Endothelial cell of umbilical vein (primary cell): ENCODE data around the gene CRY1. TPM values are rescaled to one million over a fixed set of nuclear protein-coding genes. Genes with fewer than 3 reads are reported as not detected.

Experiments
- BruUV-seq: library from RNA; stranded (reverse); fragments of 400-500 nt; replicated peaks from 2 replicates; lab custom pipeline; 2021; lab: Mats Ljungman, UMichigan
- CTCF ChIA-PET: fragments of 300-600, 350-600 bp; sonication (Branson Sonifier 250); formaldehyde crosslinking; loops from one replicate; lab custom pipeline; 2021; ENCODE audit warnings: antibody characterized with exemption, inconsistent platforms; lab: Charles Lee
- POLR2A ChIA-PET: fragments of 300-600, 350-600 bp; sonication (Branson Sonifier 250); formaldehyde crosslinking; loops from one replicate; lab custom pipeline; 2021; ENCODE audit warnings: antibody characterized with exemption, inconsistent platforms; lab: Charles Lee
- DNase-seq: peaks from one replicate; pipeline ENCODE4 v3.0.0-alpha.2; 2011; ENCODE audit warnings: low read depth, low spot score
- FAIRE-seq: peaks from 2 replicates; lab custom pipeline; 2011; peaks lifted over from hg19 to GRCh38; lab: Jason Lieb, UNC
- H2AFZ ChIP-seq: 2 replicates; pipeline ENCODE4 v1.6.0; 2012; ENCODE audit warnings: low read depth, low read length, control low read depth, inconsistent platforms
- H3K27ac ChIP-seq: 2 replicates; pipeline ENCODE4 v1.5.1; 2011; ENCODE audit warnings: low read depth, mild to moderate bottlenecking, control low read depth, low read length, moderate library complexity; ENCODE audit not compliant: insufficient read depth
- H3K27me3 ChIP-seq, 2 experiments: 2 replicates each; pipeline versions ENCODE4 v1.6.0 to v1.6.1; 2011; ENCODE audit warnings: low read length in 2 of 2, mixed read lengths in 1 of 2; ENCODE audit not compliant: control insufficient read depth in 2 of 2, insufficient read depth in 2 of 2
- H3K36me3 ChIP-seq, 2 experiments: 2 replicates in 1 of 2; 3 replicates in 1 of 2; pipeline ENCODE4 v1.5.1; 2011; ENCODE audit warnings: low read length in 2 of 2, mild to moderate bottlenecking in 1 of 2, moderate library complexity in 1 of 2; ENCODE audit not compliant: control insufficient read depth in 2 of 2, insufficient read depth in 2 of 2; ENCODE audit errors: extremely low read depth in 1 of 2
- H3K4me1 ChIP-seq: 3 replicates; pipeline ENCODE4 v1.5.1; 2011; ENCODE audit warnings: mild to moderate bottlenecking, low read length; ENCODE audit not compliant: control insufficient read depth, insufficient read depth; ENCODE audit errors: extremely low read depth
- H3K4me2 ChIP-seq: 2 replicates; pipeline ENCODE4 v1.6.1; 2011; ENCODE audit warnings: low read length, control low read depth, mixed read lengths; ENCODE audit not compliant: insufficient read depth
- H3K4me3 ChIP-seq, 3 experiments: fragments of 200-600 bp in 1 of 3; sonication (generic), shearing (Covaris generic) in 1 of 3; replicated peaks in 1 of 3; 2 replicates each; pipeline ENCODE4 v1.5.1; 2011 to 2016; ENCODE audit warnings: control low read depth in 3 of 3, low read length in 3 of 3, mild to moderate bottlenecking in 2 of 3, inconsistent platforms in 1 of 3, low read depth in 1 of 3, moderate library complexity in 1 of 3; ENCODE audit not compliant: insufficient read depth in 1 of 3
- H3K79me2 ChIP-seq: 2 replicates; pipeline ENCODE4 v1.6.0; 2012; ENCODE audit warnings: low read length, inconsistent platforms; ENCODE audit not compliant: control insufficient read depth, insufficient read depth
- H3K9ac ChIP-seq: replicated peaks from 2 replicates; pipeline ENCODE3; 2011; ENCODE audit warnings: low read length, control low read depth; ENCODE audit not compliant: insufficient read depth; ENCODE audit errors: extremely low read depth
- H3K9me1 ChIP-seq: replicated peaks from 3 replicates; pipeline ENCODE4 v1.6.0; 2011; ENCODE audit warnings: mild to moderate bottlenecking, low read length; ENCODE audit not compliant: control insufficient read depth, insufficient read depth; ENCODE audit errors: extremely low read depth
- H3K9me3 ChIP-seq: replicated peaks from 2 replicates; pipeline ENCODE4 v1.5.1; 2012; ENCODE audit warnings: low read length, inconsistent platforms; ENCODE audit not compliant: control insufficient read depth, insufficient read depth
- H4K20me1 ChIP-seq: replicated peaks from 2 replicates; pipeline ENCODE3; 2011; ENCODE audit warnings: mild to moderate bottlenecking, low read length; ENCODE audit not compliant: control insufficient read depth, insufficient read depth; ENCODE audit errors: extremely low read depth
- CTCF ChIP-seq, 2 donors: IDR thresholded peaks; 1 replicate in 1 of 2; 2 replicates in 1 of 2; pipeline ENCODE4 v1.5.1; 2011; ENCODE audit warnings: low read length in 2 of 2, mild to moderate bottlenecking in 2 of 2, moderate library complexity in 2 of 2, control low read depth in 1 of 2, inconsistent platforms in 1 of 2, low read depth in 1 of 2; ENCODE audit not compliant: insufficient read depth in 1 of 2; ENCODE audit errors: extremely low read depth in 1 of 2
- EZH2 ChIP-seq: IDR thresholded peaks from 2 replicates; pipeline ENCODE4 v1.6.1; 2012; ENCODE audit warnings: borderline replicate concordance, low read depth, mild to moderate bottlenecking, moderate library complexity, low read length, inconsistent platforms; ENCODE audit not compliant: severe bottlenecking
- FOS ChIP-seq: IDR thresholded peaks from 2 replicates; pipeline ENCODE4 v1.6.1; 2011; ENCODE audit warnings: mild to moderate bottlenecking, low read length, moderate library complexity, borderline replicate concordance; ENCODE audit not compliant: insufficient read depth
- GATA2 ChIP-seq: IDR thresholded peaks from 2 replicates; pipeline ENCODE4 v1.7.0; 2011; ENCODE audit warnings: low read depth, mild to moderate bottlenecking, moderate library complexity, mixed read lengths, low read length; ENCODE audit not compliant: insufficient read length, insufficient read depth
- JUN ChIP-seq: IDR thresholded peaks from 2 replicates; pipeline ENCODE4 v1.6.1; 2011; ENCODE audit warnings: borderline replicate concordance, low read depth; ENCODE audit not compliant: insufficient read length, insufficient read depth
- MAX ChIP-seq: IDR thresholded peaks from 2 replicates; pipeline ENCODE4 v1.6.1; 2011; ENCODE audit not compliant: insufficient read depth, insufficient read length
- MYC ChIP-seq: IDR thresholded peaks from one replicate; pipeline ENCODE4 v1.6.1; 2011; ENCODE audit warnings: mild to moderate bottlenecking, low read depth, low read length
- POLR2A ChIP-seq: IDR thresholded peaks from 2 replicates; pipeline ENCODE4 v1.6.1; 2012; ENCODE audit warnings: low read depth, mild to moderate bottlenecking, control low read depth, low read length
- POLR2AphosphoS5 ChIP-seq: IDR thresholded peaks from 2 replicates; pipeline ENCODE4 v1.6.1; 2012; ENCODE audit warnings: low read depth, mild to moderate bottlenecking, control low read depth, low read length, moderate library complexity; ENCODE audit not compliant: insufficient read depth
- dilution Hi-C: fragments of 300-500 bp; cut with MboI; formaldehyde crosslinking; loops from one replicate; pipeline ENCODE4 v1.15.0; 2019; ENCODE audit warnings: low sequenced_read_pairs; ENCODE audit not compliant: extremely low pct_ligation_motif_present
- intact Hi-C: fragments of 100-400 bp; cut with micrococcal nuclease; formaldehyde crosslinking; loops from one replicate; pipeline ENCODE4 v1.10.0; 2022
- polyA plus RNA-seq, 4 experiments: library from polyadenylated mRNA; depleted of rRNA in 3 of 4; stranded (reverse) in 3 of 4; unstranded in 1 of 4; fragments of >200 nt; gene quantifications; 2 replicates each; pipeline versions ENCODE4 v1.2.1 to v1.2.3, GENCODE V29; 2011 to 2012; ENCODE audit warnings: missing spikeins in 1 of 4
- total RNA-seq: library from RNA; stranded (reverse); gene quantifications from 2 replicates; pipeline ENCODE4 v1.2.3, GENCODE V29; 2021

CRY1 gene
- total and polyA plus RNA-seq, 2 donors (not counting 3 experiments of a cell fraction or from before 2014, with no cell fraction given): 11.4 to 21.0 TPM

GRCh38 chr12:106978035-106978800, 115.1 kb downstream of the CRY1 start:
- Histone ChIP-seq H3K27ac (no peak overlapping the region), H3K36me3 (peaks cover 0 to 3% of the 10 kb centered on the region in 2 experiments), H2AFZ (no peak overlapping the region), H3K27me3 (no peaks in the 10 kb centered on the region), H3K9me3 (no peaks in the 10 kb centered on the region), H3K4me2 (no peak overlapping the region), H3K9me1 (no peaks in the 10 kb centered on the region), H3K4me3 (no peak overlapping the region), H3K4me1 (peaks cover 24% of the 10 kb centered on the region), H3K9ac (no peak overlapping the region), H3K79me2 (no peaks in the 10 kb centered on the region), H4K20me1 (peaks cover 8% of the 10 kb centered on the region)
- ChIA-PET POLR2A (interaction anchor here (1.3 kb wide), 1 partner anchor 8 kb away, joined by 6 read pairs; the partner anchor contains the start of gene MTERF2), CTCF (interaction anchor here (0.6 to 3.1 kb wide), 6 partner anchors 9 to 127 kb away, joined by 3 to 10 read pairs (median 4); partner anchors contain the start of genes MTERF2 and TMEM263)
- intact Hi-C loops: no loop called here
- TF ChIP-seq GATA2 (no peak), POLR2AphosphoS5 (no peak), JUN (no peak), FOS (no peak), POLR2A (no peak), MAX (no peak), CTCF (IDR thresholded peaks at IDR 0.05; ENCODE audit: extremely low read depth in 1 of 2, insufficient read depth in 1 of 2, low read depth in 1 of 2, low read length in 2 of 2) (no peak), MYC (no peak), EZH2 (no peak)
- BruUV-seq: no TSS peak
- DNase-seq: no peak
- FAIRE-seq: peak; percentile 44
- dilution Hi-C loops: no loop called here
